Stimulated activated CD8-positive, alpha-beta memory T cell treated with anti-CD3 and anti-CD28 coated beads, Interleukin-12 subunit alpha, Interleukin-12 subunit beta, amount 100 ng/mL, for 1 hour (primary cell): ENCODE data around the gene EEFSEC.

Experiments used
- DNase-seq: peaks from one replicate; pipeline ENCODE4 v3.0.0-alpha.2; 2020; ENCODE audit warnings: low read depth

Gene EEFSEC

GRCh38 chr3:128395500-128396162 lies 242.3 kb downstream of the EEFSEC start:
- no peak for DNase-seq

DNA sequence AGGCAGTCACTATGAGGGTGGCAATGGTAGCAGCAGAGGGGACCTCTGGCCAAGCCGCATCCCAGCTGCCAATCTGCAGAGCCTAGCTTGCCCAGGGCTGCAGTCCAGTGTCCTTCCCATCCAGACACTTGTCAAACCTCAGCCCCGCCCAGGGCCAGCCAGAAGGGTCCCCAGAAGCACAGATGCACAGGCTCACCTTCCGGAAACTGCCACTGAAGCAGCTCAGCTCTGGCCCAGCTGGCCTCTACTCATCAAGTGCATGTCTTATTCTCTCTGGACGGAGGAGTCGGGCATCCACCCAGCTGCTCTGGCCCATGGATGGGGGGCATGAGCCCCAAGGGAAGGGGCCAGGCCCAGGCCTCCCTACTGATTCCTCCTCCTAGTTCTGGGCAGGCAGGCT lies 244.2 kb downstream of the EEFSEC start:
- no peak for DNase-seq

DNA sequence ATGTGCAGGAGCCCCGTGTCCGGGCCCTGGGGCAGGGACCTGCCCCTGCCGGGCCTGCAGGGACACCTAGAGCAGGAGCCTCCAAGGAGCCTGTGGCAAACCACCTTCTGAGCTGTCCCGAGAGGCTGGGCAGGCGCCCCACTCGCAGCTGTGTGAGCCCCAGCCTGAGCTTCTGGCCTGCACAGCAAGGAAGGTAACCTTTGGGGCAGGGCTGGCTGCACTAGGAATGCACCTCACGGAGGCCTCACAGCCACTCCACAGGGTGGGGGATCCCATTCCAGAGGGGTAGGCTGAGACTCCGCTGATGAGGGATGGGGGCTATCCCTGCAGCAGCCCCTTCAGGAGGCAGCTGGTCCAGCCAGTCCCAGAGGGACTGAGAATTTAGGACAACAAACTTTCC lies 245.3 kb downstream of the EEFSEC start:
- no peak for DNase-seq

DNA sequence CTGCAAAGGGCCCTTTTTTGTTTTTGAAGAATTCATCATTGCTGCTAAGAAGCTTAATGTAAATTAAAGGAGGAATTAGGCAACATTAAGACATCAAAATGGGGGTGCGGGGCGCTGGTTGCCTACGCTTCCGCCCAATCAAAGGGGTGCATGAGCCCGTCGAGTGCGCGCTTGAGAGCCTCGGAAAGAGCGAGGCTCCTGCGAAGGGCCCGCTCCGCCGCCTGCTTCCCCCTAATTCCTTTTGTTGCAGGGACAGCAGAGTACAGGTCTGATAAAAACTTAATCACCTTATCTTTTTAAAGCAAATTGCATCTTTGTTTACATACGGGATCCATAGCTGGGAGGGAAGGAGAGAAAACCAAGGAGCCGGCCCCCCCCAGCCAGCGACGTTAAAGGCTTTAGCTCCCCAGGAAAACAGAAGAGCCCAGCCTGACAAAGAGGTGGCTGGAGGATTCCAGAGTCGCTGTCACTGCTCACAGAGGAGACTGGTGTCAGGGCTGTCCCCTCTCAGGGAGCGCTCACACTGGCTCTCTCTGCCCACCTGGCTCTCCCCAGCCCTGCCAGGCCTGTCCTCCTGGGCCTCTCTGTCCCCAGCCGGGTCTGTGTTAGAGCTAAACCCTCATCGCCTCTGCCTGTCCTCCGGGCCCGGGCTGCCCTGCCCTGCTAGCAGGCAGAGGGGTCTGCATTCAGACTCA lies 246.1 kb downstream of the EEFSEC start:
- no peak for DNase-seq

- DNase-seq = no peak
These were observed 247.4 kb downstream of the EEFSEC start for GRCh38 chr3:128400671-128401070.

GRCh38 chr3:128402319-128402718 lies 249.0 kb downstream of the EEFSEC start:
- no peak for DNase-seq

DNA sequence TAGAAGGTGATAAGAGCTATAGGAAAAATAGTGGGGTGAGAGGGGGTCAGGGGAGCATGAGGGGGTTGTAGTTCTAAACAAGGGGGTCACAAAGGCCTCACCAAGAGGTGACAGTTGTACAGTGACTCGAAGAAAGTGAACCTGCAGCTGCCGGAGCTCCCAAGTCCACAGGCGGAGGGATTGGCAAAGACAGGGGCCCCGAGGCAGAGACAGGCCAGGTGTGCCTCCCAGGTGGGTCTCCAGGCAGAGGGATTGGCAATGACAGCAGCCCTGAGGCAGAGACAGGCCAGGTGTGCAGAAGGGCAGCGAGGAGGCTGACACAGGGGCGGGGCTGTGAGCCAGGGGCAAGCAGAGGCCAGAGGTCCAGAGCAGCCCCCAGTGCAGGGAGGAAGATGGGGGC lies 249.7 kb downstream of the EEFSEC start:
- no peak for DNase-seq

- DNase-seq = no peak
These were observed 251.2 kb downstream of the EEFSEC start for GRCh38 chr3:128404276-128405068.

DNA sequence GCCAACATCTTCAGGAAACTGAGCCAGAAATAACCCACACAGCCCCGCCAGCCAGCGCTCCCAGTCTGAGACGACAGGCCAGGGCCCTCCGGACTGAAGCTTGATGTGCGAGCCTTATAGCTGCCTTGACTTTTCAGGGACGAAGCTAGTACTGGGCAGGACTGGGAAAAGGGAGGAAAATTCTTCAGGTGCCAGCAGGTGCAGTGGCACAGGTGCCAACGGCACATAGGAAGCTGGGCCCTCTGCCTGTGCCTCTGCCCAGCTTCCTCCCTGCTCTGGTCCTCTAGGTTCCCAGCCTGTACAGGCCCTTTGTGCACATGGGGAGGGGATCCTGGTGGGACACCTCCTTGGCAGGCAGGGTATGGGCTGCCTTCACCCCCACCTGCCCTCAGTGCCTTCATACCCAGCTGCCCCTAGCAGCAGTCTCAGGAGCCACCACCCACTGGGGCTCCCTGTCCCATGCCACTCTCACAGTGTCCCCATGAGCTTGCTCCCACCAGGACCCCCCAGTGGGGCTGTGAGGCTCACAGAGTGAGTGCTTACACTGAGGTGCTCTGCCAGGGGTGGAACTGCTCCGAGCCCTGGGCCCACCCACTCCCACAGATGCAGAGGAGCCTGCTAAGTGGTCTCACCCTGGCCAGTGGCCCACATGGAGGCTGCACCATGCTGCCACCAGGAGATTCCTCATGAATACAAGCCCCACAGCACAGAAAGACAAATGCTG lies 252.4 kb downstream of the EEFSEC start:
- no peak for DNase-seq

DNA sequence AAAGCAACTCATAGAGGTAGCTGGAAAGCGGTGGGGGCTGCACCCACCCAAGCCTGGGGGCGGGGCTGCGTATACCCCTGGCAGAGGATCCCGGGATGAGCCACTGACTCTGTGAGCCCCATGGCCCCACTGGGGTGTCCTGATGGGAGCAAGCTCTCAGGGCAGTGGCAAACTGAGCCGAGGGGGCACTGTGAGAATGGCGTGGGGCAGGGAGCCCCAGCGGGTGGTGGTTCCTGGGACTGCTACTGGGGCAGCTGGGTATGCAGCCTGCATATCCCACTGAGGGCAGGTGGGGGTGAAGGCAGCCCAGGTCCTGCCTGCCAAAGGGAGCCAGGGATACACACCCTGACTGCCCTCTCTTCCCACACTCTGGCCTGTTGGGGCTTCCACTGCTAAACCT lies 254.0 kb downstream of the EEFSEC start:
- DNase-seq = no peak

GRCh38 chr3:128408012-128408692 lies 254.9 kb downstream of the EEFSEC start:
- no peak for DNase-seq

GRCh38 chr3:128408693-128409623 lies 255.7 kb downstream of the EEFSEC start:
- DNase-seq = no peak

DNA sequence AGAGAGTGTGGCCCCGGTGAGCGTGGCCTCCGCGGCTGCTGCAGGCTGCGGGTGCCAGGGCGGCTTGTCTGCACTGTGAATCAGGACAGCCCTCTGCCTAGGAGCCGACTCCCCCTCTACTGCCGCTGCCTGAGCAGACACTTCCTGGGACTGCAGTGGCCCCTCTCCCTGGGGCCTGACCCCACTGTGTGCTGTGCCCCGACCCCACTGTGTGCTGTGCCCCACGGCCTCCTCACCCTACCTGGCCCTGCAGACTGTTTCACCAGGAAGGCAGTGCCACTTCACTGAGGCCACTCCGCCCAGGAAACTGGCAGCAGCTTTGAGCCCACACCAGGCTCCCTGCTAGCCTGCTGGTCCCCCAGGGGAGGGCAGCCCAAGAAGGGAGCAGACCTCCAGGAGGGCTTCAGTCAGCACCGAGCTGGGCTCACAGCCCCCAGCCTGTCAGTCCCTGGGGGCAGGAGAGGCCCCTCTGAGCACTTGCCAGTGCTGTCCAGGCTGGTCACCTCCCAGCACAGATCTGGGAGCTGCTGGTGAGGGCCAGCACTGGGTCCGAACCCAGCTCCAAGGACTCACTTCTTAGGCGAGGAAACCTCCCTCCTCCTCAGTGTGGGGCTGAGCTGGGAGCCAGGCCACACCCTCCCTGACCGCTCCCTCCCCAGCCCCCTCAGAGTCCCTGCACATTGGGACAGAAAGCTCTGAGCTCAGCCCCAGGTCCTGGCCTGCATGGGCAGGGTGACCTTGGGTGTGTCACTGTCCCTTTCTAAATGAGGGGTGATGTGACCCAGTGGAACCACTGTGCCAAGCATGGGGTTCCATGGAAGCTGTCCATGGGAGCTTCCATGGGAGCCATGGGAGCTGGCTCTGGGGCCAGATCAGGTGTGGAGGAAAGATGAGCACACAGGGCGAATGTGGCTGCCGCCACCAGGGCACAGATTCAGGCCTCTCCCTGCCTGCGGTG lies 256.6 kb downstream of the EEFSEC start:
- no peak for DNase-seq

DNA sequence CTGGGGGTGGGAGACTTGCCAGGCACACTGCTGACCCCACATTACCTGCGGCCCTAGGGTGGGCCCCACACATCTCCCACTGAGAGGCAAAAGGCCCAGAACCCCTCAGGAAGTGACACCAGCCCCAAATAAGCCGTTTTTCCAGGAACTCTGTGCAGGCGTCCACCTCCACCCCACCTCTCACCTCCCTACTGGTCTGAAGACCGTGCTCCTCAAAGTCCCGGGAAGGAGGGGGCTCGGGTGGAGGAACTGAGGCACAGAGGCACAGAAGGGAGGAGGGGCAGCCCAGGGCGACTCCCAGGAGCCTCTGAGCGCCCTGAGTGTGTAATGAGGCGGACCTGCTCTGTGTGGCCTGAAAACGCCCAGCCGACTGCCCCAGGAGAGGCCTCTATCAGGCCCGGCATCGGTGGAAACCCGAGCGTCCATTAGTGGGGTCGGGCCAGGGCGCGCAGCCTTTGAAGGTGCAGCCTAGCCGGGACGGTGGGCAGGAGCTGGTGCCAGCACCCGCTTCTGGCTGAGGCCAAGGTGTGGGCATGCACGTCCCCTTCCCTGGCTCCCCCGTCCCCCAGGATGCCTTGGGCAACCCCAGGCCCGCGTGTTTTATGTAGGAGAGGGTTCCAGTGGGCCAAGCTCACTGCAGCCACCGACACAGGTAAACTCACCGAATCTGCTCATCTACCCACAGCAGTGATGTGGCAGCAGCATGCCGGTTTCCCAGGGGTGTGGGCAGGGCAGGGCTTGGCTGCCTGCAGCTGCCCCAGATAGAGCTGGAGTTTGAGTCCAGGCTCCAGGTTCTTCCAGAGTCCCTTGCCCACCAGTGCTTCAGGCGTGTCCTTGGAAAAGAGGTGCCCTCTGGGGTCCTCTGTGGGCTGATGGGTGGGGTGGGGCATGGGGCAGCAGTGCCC lies 257.6 kb downstream of the EEFSEC start:
- no peak for DNase-seq

DNA sequence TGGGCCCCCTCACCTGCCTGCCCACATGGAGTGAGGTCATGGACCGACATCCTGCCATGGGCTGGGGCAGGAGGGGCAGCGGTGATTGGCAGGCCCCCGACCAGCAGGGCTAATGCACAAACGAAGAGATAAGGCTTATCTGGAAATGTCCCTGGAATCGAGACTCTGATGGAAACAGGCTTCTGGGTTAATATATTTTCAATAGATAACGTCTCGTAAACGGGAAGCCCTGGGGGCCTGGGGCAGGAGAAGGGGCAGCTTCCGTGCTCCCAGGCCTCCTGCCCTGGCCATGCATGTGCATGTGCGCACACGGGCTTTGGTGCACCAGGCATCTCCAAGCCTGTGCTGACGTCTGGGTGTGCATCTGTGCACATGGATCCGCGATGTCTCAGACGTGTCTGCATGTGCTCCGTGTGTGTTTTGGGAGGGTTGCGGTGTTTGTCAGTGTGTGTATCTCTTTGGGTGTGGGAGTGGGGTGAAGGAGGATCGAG lies 258.3 kb downstream of the EEFSEC start:
- DNase-seq = no peak

GRCh38 chr3:128412180-128413002 lies 259.1 kb downstream of the EEFSEC start:
- DNase-seq = no peak

- no peak for DNase-seq
These were observed 259.7 kb downstream of the EEFSEC start for GRCh38 chr3:128413003-128413370.
